Gastroesophageal sphincter (tissue), 4 donors: ENCODE measurements around the gene SOHLH1. TPM values are rescaled to one million over a fixed set of nuclear protein-coding genes. Genes with fewer than 3 reads are reported as not detected.

Experiments used
- ATAC-seq: fragments of 150-250 bp; one replicate; pipeline ENCODE4 v1.9.1; 2016; ENCODE audit warnings: mild to moderate bottlenecking, moderate library complexity
- H3K27ac ChIP-seq, 4 donors: fragments of 200-600 bp; sonication (generic) in 3 of 4; 1 replicate in 3 of 4; 2 replicates in 1 of 4; pipeline ENCODE4 v1.5.1; 2016 to 2019
- H3K27me3 ChIP-seq: fragments of 200-600 bp; sonication (generic); one replicate; pipeline ENCODE4 v1.5.1; 2019
- H3K36me3 ChIP-seq, 2 donors: fragments of 200-600 bp; sonication (generic); one replicate each; pipeline ENCODE4 v1.5.1; 2019; ENCODE audit warnings: control low read depth in 1 of 2
- H3K4me1 ChIP-seq, 3 donors: fragments of 200-600 bp; sonication (generic); 1 replicate in 2 of 3; 2 replicates in 1 of 3; pipeline ENCODE4 v1.5.1; 2016 to 2019; ENCODE audit warnings: control low read depth in 2 of 3
- H3K4me3 ChIP-seq, 2 donors: fragments of 200-600 bp; sonication (generic); one replicate each; pipeline ENCODE4 v1.5.1; 2019; ENCODE audit warnings: mild to moderate bottlenecking in 1 of 2, moderate library complexity in 1 of 2
- H3K9me3 ChIP-seq, 3 donors: fragments of 200-600 bp; sonication (generic); one replicate each; pipeline ENCODE4 v1.5.1; 2017 to 2019; ENCODE audit warnings: control low read depth in 2 of 3
- EP300 ChIP-seq: sonication (generic); formaldehyde crosslinking; IDR thresholded peaks from one replicate; pipeline ENCODE4 v1.6.1; 2017; ENCODE audit warnings: antibody characterized with exemption, mild to moderate bottlenecking
- POLR2A ChIP-seq, 2 donors: fragments of 450-650 bp; IDR thresholded peaks; one replicate each; pipeline ENCODE4 v1.6.1; 2017; ENCODE audit warnings: antibody characterized with exemption in 2 of 2, mild to moderate bottlenecking in 2 of 2, moderate library complexity in 1 of 2
- POLR2AphosphoS5 ChIP-seq: sonication (generic); formaldehyde crosslinking; IDR thresholded peaks from one replicate; pipeline ENCODE4 v1.6.1; 2017; ENCODE audit warnings: antibody characterized with exemption
- WGBS, 2 donors: methylation state at CpG; one replicate each; pipeline ENCODE4 v1.1.5; 2018; ENCODE audit warnings: low coverage in 1 of 2; 5-methylcytosine and 5-hydroxymethylcytosine counted together
- total RNA-seq, 4 donors: library from RNA; depleted of rRNA; stranded (reverse); fragments of >200 nt; gene quantifications; one replicate each; pipeline ENCODE4 v1.1.0, GENCODE V29; 2016
- TF ChIP-seq, protein P1 (sequence below), 4 experiments: fragments of 200-600 bp in 2 of 4; fragments of 450-650 bp in 2 of 4; sonication (generic) in 1 of 4; IDR thresholded peaks; one replicate each; pipeline ENCODE4 v1.5.1; 2017 to 2019; ENCODE audit warnings: antibody characterized with exemption in 4 of 4, mild to moderate bottlenecking in 2 of 4, moderate library complexity in 2 of 4

The SOHLH1 gene
- total RNA-seq, 4 donors from 2014 or later: not detected

DNA sequence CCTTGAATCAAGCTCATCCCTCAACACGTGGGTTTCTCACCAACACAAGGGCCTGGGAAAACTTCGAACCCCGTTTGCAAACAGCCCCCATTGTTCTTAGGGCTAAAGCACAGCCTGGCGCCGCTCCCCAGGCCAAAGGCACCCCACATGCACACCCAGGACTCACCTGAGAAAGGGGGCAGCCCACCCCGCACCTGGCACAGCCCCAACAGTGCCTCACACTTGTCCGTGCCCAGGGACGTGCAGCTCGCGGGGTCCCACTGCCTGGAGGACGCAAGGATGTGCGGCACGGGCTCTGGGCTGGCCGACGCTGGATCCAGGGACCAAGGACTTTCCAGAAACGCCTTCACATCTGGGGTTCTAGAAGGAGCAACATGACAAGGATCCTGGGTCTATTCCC, 2.8 kb downstream of the SOHLH1 start:
- Histone ChIP-seq H3K27ac (no peak overlapping the region), H3K4me1 (peaks cover 0 to under 1% (median under 1%) of the 10 kb centered on the region in 3 donors), H3K27me3 (peaks cover 75% of the 10 kb centered on the region), H3K36me3 (no peaks in the 10 kb centered on the region), H3K9me3 (no peaks in the 10 kb centered on the region), H3K4me3 (no peak overlapping the region)
- ATAC-seq: no peak
- WGBS, 2 donors: no CpG with 5 or more reads among the region's 16 CpGs
- TF ChIP-seq POLR2A (IDR thresholded peaks at IDR 0.05) (no peak), POLR2AphosphoS5 (no peak), EP300 (no peak)
- TF ChIP-seq, protein P1, sequence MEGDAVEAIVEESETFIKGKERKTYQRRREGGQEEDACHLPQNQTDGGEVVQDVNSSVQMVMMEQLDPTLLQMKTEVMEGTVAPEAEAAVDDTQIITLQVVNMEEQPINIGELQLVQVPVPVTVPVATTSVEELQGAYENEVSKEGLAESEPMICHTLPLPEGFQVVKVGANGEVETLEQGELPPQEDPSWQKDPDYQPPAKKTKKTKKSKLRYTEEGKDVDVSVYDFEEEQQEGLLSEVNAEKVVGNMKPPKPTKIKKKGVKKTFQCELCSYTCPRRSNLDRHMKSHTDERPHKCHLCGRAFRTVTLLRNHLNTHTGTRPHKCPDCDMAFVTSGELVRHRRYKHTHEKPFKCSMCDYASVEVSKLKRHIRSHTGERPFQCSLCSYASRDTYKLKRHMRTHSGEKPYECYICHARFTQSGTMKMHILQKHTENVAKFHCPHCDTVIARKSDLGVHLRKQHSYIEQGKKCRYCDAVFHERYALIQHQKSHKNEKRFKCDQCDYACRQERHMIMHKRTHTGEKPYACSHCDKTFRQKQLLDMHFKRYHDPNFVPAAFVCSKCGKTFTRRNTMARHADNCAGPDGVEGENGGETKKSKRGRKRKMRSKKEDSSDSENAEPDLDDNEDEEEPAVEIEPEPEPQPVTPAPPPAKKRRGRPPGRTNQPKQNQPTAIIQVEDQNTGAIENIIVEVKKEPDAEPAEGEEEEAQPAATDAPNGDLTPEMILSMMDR (IDR thresholded peaks at IDR 0.05): no peak

DNA sequence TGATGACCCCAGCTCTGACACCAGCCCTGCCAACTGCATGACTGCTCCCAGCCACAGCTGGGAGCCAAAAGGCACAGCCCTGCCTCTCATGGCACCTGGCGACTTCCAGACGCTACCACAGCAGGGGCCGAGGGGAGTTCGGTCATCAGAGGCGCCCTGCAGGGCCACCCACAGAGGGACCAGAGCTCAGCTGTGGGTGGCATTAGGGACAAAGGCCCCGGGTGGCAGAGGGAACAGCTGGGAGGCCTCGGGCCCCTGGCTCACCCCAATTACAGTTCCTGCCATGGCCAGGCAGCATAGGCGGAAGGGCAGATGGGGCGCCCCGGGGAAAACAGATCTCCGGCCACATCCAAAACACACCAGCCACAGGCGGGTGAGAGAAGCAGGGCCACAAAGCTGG, 3.6 kb downstream of the SOHLH1 start:
- WGBS, 2 donors: no CpG with 5 or more reads among the region's 12 CpGs
- H3K36me3 ChIP-seq: no peaks in the 10 kb centered on the region
- H3K4me3 ChIP-seq: no peak overlapping the region
- no peaks in the 10 kb centered on the region for H3K4me1 ChIP-seq
- no peak overlapping the region for H3K27ac ChIP-seq
- TF ChIP-seq POLR2AphosphoS5 (no peak), POLR2A (IDR thresholded peaks at IDR 0.05) (no peak), EP300 (no peak)
- TF ChIP-seq, protein P1 (IDR thresholded peaks at IDR 0.05): no peak
- no peaks in the 10 kb centered on the region for H3K9me3 ChIP-seq
- ATAC-seq: no peak
- H3K27me3 ChIP-seq: peaks cover 75% of the 10 kb centered on the region

- Histone ChIP-seq H3K9me3 (no peaks in the 10 kb centered on the region), H3K4me3 (no peak overlapping the region), H3K27ac (no peak overlapping the region), H3K27me3 (peaks cover 74% of the 10 kb centered on the region), H3K36me3 (no peaks in the 10 kb centered on the region), H3K4me1 (no peaks in the 10 kb centered on the region)
- no peak for TF ChIP-seq POLR2AphosphoS5
- TF ChIP-seq, protein P1 (IDR thresholded peaks at IDR 0.05): no peak
- TF ChIP-seq POLR2A (IDR thresholded peaks at IDR 0.05): no peak
- TF ChIP-seq EP300: no peak
- no peak for ATAC-seq
- no CpG with 5 or more reads among the region's 16 CpGs for WGBS, 2 donors
Observed at GRCh38 chr9:135695036-135695435, 4.2 kb downstream of the SOHLH1 start.

DNA sequence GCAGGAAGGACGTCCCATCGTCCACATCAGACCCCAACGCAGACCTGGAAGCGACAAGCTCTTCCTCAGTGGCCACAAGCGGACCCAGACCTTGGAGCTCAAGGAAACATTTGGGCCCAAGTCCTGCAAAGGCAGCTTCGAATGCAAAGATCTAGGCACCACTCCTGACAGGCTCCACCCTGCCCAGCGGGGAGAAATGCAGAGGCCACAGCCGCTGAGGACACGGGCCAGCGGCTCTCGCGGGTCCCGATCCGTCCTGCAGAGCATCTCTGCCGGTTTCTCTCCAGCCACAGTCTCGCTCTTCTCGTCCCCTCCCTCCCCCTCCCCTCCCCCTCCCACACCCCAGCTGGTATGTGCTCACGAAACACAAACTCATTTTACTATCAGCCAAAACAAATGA, 4.9 kb downstream of the SOHLH1 start:
- no peak overlapping the region for H3K4me3 ChIP-seq
- H3K9me3 ChIP-seq: no peaks in the 10 kb centered on the region
- no peaks in the 10 kb centered on the region for H3K4me1 ChIP-seq
- TF ChIP-seq POLR2AphosphoS5 (no peak), POLR2A (IDR thresholded peaks at IDR 0.05) (no peak), EP300 (no peak)
- 50% methylated on average over 12 of the region's 18 CpGs; no CpG with 5 or more reads in 1 of the 2 donors for WGBS, 2 donors
- H3K27ac ChIP-seq: no peak overlapping the region
- H3K27me3 ChIP-seq: peaks cover 73% of the 10 kb centered on the region
- H3K36me3 ChIP-seq: no peaks in the 10 kb centered on the region
- ATAC-seq: no peak

- Histone ChIP-seq H3K36me3 (no peaks in the 10 kb centered on the region), H3K4me1 (no peaks in the 10 kb centered on the region), H3K9me3 (no peaks in the 10 kb centered on the region), H3K27me3 (peaks cover 73% of the 10 kb centered on the region), H3K27ac (no peak overlapping the region), H3K4me3 (no peak overlapping the region)
- WGBS, 2 donors: 80% methylated on average over 1 of the region's 11 CpGs; no CpG with 5 or more reads in 1 of the 2 donors
- TF ChIP-seq POLR2AphosphoS5 (no peak), EP300 (no peak), POLR2A (IDR thresholded peaks at IDR 0.05) (no peak)
- TF ChIP-seq, protein P1 (IDR thresholded peaks at IDR 0.05): no peak
- ATAC-seq: no peak
Observed at GRCh38 chr9:135693771-135694170, 5.5 kb downstream of the SOHLH1 start.
